HG03025 (cell line): ENCODE measurements around the gene GSTO1.
"Not testable (repeated sequence)": the region's sequence is repeated elsewhere in the genome, so short reads cannot be mapped to it uniquely, and the experiment has no call there.

Experiments used
- ATAC-seq: cut with Tn5 transposase; IDR thresholded peaks from one replicate; pipeline ENCODE4 v1.9.1; 2021; ENCODE audit warnings: mild to moderate bottlenecking, moderate library complexity; ENCODE audit not compliant: unreplicated experiment, low FRiP score

Gene GSTO1

DNA sequence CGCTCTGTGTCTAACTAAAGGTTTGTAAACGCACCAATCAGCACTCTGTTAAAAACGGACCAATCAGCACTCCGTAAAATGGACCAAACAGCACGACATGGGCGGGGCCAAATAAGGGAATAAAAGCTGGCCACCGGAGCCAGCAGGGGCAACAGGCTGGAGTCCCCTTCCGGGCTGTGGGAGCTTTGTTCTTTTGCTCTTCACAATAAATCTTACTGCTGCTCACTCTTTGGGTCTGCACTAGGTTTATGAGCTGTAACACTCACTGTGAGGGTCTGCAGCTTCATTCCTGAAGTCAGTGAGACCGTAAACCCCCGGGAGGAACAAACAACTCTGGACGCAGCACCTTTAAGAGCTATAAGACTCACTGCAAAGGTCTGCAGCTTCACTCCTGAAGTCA lies 5.8 kb upstream of the GSTO1 start:
- ATAC-seq, result not testable (repeated sequence)

GRCh38 chr10:104250371-104250770 lies 4.3 kb upstream of the GSTO1 start:
- ATAC-seq, result no peak

GRCh38 chr10:104251443-104251842 lies 3.2 kb upstream of the GSTO1 start:
- ATAC-seq, result no peak

DNA sequence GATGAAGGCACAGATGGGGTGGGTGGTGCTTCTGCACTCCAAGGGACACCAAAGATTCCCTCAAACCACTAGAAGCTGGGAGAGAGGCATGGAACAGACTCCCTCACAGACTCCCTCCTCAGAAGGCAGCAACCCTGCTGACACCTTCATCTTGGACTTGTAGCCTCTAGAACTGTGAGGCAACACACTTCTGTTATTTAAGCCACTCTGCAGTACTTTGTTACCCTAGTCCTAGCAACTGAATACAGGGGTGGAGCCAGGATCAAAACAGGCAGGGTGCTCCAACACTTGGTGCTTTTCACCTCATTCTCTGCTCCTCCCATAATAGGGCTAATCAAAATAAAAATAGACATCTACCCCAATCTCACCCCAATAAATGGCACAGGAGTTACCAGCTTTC lies 2.3 kb upstream of the GSTO1 start:
- ATAC-seq, result no peak

DNA sequence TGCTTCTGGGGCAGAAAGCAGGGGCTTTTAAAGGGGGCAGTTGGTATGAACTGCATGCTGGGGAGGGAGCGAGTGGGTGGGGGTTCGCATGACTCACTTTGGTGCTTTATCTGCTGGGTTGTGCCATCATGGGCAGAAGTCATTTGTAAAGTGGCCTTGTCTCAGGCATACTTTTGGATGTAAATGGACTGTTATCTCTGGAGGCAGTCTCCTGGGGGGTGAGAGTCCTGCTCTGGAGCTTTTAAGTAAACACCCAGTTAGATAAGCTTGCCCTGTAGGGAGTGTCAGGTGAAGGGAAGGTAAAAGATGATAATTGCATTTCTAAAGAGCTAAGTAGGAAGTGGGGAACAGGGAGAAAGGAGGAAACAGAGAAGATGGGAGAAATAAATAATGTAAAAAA lies 1.6 kb upstream of the GSTO1 start:
- ATAC-seq, result no peak

- no peak for ATAC-seq
Measured at GRCh38 chr10:104253606-104254410, 884 bp upstream of the GSTO1 start.

- ATAC-seq, result no peak
Measured at GRCh38 chr10:104255311-104255981, 754 bp downstream of the GSTO1 start.

GRCh38 chr10:104256335-104256961 lies 1.8 kb downstream of the GSTO1 start:
- no peak for ATAC-seq

- no peak for ATAC-seq
Measured at GRCh38 chr10:104257235-104257634, 2.5 kb downstream of the GSTO1 start.

DNA sequence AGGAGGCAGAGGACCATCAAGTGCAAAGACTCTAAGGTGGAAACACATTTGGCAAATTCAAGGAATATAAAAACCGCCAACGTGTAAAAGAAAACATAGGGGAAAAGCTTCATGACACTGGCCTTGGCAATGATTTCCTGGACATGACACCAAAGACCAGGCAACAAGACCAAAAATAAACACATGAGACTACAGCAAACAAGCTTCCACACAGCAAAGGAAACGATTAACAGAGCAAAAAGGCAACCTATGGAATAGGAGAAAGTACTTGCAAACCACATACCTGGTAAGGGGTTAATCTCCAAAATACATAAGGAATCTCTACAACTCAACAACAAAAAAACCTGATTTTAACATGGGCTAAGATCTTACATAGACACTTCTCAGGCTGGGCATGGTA lies 3.5 kb downstream of the GSTO1 start:
- no peak for ATAC-seq

GRCh38 chr10:104259456-104259855 lies 4.8 kb downstream of the GSTO1 start:
- ATAC-seq, result no peak

GRCh38 chr10:104259999-104260774 lies 5.5 kb downstream of the GSTO1 start:
- ATAC-seq, result no peak

DNA sequence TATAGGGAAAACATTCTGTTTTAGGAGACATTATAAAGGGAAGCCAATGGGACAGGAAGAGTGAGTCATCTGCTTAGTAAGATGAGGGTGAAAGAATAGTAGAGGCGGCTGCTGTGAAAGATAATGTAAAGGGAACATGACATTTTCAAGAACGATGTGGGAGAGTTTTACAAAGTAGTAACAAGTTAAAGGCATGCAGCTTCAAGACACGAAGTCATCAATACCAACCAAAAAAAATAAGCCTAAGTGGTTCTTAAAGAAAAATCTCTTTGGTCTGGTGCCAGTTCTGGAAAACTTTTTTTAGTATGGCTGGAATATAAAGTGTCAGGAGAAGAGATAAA lies 6.1 kb downstream of the GSTO1 start:
- ATAC-seq, result no peak

DNA sequence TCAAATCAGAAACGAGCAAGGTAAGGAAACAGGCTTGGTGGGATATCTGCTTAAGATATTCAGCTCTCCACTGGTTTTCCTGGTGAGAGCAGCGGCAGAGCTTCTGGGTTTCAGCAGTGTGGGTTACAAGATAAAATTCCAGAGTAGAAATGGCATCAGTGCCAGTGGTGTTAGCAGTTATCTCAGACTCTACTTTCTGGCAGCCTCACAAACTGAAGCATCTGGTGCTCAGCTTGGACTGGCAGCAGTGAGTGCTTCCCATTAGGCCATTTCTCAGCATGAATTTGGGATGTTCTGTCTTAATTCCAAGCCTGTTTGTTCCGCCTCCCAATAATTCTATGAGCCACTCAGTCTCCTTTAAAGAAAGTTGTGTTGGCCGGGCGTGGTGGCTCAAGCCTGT lies 7.4 kb downstream of the GSTO1 start:
- no peak for ATAC-seq

- ATAC-seq, result no peak
Measured at GRCh38 chr10:104264783-104265182, 10.1 kb downstream of the GSTO1 start.

DNA sequence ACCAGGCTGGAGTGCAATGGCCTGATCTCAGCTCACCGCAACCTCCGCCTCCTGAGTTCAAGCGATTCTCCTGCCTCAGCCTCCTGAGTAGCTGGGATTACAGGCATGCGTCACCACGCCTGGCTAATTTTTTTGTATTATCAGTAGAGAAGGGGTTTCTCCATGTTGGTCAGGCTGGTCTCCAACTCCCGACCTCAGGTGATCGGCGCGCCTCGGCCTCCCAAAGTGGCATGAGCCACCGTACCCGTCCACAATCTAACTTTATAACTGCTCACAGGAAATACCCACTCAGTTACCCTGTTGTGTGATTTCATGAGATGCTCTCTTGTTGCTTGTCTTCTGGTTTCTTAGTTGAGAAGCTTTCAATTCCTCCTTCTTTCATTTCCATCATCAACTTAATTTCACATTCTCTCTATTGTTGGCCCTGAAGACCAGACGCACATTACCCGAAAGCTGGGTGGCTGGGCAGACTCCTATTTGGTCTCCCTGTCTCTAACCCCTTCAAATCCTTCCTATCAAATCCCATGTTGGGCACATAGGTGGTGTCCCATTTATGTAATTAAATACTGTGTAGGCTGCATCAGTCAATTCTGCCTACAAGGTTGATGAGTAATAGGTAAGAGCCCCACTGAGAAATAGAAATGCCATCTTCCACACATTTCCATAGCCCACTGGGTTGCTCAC lies 13.2 kb downstream of the GSTO1 start:
- ATAC-seq, result no peak

DNA sequence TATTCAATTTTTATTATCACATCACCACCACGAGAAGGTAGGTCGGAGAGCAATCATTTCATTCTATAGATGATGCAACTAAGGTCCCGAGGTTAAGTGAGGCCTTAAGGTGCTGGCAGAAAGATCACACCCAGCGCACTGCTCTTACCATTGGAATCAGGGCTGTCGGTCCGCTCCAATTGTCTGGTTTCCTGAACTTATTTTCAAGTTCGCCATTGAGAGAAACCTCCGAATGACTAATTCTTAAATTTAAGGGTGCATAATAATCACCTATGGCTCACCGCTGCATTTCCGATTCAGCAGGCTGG lies 13.7 kb downstream of the GSTO1 start:
- no peak for ATAC-seq

DNA sequence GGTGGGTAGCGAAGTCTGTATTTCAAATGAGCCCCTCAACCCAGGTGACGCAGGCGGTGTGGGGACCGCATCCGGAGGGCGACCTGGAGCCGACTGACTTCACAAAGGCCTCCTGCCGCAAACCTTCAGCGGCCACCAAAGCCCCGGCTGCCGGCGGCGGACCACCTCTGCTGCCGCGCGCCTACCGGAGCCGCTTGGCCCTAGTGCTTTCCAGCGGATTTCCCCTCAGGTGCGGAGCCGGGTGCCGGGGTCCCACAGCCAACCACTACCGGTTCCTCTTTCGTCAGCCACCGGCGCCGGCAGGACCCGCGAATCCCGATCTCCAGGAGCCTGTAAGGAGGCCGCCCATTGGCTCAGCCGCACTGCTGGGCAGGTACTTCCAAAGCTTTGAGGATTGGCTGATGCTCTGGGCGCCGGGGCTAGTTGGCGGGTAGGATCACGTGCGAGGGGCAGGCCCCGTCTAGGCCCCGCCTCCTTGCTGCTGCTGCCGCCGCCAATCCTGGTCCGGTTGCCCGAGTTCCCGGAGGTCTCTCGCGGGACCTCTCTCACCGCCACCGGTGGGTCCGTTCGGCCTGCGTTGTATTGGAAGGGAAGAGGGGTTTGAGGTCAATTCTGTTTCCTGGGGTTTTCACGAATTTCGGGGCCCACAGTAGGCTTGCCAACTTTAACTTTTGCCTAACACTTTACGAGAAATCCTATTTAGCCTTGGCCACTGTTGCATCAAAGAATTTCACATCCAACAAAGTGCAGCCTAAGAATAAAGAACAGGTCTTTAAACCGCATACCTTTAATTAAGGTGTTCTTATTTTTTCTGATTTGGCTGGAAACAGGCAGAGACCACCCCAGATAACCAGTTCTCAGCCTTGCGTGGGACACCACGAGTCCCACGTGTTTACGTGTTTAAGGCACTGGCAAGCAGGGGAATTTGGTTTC lies 14.3 kb downstream of the GSTO1 start, which contains the start of gene GSTO2:
TSS of gene GSTO2 (plus strand) at position 472 of the 933 bp plus-strand sequence. CDS start 5,732 bp downstream, outside the sequence.
- ATAC-seq, result peak; percentile 99

- ATAC-seq, result no peak
Measured at GRCh38 chr10:104273286-104273685, 18.6 kb downstream of the GSTO1 start.
